ENCODE results near the gene GMEB2.

DNA sequence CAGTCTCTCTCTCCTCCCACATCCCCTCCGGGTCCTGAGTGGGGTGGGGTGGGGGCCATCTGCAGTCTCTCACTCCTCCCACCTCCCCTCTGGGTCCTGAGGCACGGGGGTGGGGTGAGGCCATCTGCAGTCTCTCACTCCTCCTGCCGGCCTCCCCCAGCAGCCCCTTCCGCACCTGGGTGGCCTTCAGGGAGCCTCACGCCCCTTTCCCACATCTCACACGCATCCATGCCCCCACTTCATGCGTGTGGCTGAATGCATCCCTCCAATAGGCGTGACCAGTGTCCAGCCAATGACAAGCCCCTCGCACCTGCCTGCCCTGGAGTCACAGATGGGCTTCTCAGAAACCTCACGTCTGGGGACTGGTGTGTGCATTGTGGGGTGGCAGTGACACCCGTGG, 78.4 kb downstream of the GMEB2 start:
- TF ChIP-seq, protein P1, sequence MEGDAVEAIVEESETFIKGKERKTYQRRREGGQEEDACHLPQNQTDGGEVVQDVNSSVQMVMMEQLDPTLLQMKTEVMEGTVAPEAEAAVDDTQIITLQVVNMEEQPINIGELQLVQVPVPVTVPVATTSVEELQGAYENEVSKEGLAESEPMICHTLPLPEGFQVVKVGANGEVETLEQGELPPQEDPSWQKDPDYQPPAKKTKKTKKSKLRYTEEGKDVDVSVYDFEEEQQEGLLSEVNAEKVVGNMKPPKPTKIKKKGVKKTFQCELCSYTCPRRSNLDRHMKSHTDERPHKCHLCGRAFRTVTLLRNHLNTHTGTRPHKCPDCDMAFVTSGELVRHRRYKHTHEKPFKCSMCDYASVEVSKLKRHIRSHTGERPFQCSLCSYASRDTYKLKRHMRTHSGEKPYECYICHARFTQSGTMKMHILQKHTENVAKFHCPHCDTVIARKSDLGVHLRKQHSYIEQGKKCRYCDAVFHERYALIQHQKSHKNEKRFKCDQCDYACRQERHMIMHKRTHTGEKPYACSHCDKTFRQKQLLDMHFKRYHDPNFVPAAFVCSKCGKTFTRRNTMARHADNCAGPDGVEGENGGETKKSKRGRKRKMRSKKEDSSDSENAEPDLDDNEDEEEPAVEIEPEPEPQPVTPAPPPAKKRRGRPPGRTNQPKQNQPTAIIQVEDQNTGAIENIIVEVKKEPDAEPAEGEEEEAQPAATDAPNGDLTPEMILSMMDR (IDR thresholded peaks at IDR 0.05), result no peak
- no peak for TF ChIP-seq ZFX (IDR thresholded peaks at IDR 0.05; ENCODE audit: borderline replicate concordance)

Data from 22Rv1 (cell line).